ENCODE data around the gene LSAMP.

GRCh38 chr3:115927197-115927596 is 518.1 kb downstream of the LSAMP start:
- TF ChIP-seq EP300 (IDR thresholded peaks at IDR 0.05; ENCODE audit: borderline replicate concordance in 1 of 2, low read depth in 2 of 2, low read length in 2 of 2) = no peak
- no peak for TF ChIP-seq TCF12 (IDR thresholded peaks at IDR 0.05; ENCODE audit: low read depth, low read length)
- TF ChIP-seq POLR2A (IDR thresholded peaks at IDR 0.05; ENCODE audit: control extremely low read depth in 1 of 2, low read depth in 2 of 2, low read length in 2 of 2) = no peak
- TF ChIP-seq CTCF (IDR thresholded peaks at IDR 0.05; ENCODE audit: control extremely low read depth in 1 of 3, insufficient read depth in 1 of 3, low read depth in 1 of 3, low read length in 3 of 3) = no peak
- TF ChIP-seq BRCA1 (IDR thresholded peaks at IDR 0.05; ENCODE audit: low read depth, low read length) = no peak
- no peak for TF ChIP-seq JUN (IDR thresholded peaks at IDR 0.05; ENCODE audit: low read depth, low read length)
- no peak for TF ChIP-seq CHD2 (IDR thresholded peaks at IDR 0.05; ENCODE audit: low read length)
- no peak for TF ChIP-seq E2F6 (IDR thresholded peaks at IDR 0.05)

Data from H1 (cell line).